ENCODE data around the gene MMP14.

DNA sequence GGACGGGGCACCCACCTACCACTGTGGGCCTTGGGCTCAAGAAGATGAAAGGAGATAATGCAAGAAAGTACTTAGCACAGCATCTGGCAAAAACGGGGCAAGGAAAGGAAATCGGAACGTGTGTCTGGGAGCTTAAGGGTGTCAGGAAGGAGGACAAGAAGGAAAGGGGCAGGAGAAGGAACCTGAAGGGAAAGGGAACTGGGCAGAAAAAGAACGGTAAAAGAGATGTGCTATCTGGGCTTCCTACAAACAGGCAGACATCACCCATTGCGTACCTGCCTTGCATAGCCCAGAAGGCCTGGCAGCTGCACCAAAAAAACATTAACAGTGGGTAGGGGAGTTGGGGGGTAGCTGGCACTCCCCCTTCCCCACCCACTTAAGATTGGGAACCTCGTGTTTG lies 45.7 kb downstream of the MMP14 start:
- TF ChIP-seq, protein P1, sequence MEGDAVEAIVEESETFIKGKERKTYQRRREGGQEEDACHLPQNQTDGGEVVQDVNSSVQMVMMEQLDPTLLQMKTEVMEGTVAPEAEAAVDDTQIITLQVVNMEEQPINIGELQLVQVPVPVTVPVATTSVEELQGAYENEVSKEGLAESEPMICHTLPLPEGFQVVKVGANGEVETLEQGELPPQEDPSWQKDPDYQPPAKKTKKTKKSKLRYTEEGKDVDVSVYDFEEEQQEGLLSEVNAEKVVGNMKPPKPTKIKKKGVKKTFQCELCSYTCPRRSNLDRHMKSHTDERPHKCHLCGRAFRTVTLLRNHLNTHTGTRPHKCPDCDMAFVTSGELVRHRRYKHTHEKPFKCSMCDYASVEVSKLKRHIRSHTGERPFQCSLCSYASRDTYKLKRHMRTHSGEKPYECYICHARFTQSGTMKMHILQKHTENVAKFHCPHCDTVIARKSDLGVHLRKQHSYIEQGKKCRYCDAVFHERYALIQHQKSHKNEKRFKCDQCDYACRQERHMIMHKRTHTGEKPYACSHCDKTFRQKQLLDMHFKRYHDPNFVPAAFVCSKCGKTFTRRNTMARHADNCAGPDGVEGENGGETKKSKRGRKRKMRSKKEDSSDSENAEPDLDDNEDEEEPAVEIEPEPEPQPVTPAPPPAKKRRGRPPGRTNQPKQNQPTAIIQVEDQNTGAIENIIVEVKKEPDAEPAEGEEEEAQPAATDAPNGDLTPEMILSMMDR (IDR thresholded peaks at IDR 0.05; ENCODE audit: insufficient read depth, low read length) = no peak
- TF ChIP-seq SPI1 (IDR thresholded peaks at IDR 0.05; ENCODE audit: borderline replicate concordance, low read depth) = no peak
- TF ChIP-seq, protein P2, sequence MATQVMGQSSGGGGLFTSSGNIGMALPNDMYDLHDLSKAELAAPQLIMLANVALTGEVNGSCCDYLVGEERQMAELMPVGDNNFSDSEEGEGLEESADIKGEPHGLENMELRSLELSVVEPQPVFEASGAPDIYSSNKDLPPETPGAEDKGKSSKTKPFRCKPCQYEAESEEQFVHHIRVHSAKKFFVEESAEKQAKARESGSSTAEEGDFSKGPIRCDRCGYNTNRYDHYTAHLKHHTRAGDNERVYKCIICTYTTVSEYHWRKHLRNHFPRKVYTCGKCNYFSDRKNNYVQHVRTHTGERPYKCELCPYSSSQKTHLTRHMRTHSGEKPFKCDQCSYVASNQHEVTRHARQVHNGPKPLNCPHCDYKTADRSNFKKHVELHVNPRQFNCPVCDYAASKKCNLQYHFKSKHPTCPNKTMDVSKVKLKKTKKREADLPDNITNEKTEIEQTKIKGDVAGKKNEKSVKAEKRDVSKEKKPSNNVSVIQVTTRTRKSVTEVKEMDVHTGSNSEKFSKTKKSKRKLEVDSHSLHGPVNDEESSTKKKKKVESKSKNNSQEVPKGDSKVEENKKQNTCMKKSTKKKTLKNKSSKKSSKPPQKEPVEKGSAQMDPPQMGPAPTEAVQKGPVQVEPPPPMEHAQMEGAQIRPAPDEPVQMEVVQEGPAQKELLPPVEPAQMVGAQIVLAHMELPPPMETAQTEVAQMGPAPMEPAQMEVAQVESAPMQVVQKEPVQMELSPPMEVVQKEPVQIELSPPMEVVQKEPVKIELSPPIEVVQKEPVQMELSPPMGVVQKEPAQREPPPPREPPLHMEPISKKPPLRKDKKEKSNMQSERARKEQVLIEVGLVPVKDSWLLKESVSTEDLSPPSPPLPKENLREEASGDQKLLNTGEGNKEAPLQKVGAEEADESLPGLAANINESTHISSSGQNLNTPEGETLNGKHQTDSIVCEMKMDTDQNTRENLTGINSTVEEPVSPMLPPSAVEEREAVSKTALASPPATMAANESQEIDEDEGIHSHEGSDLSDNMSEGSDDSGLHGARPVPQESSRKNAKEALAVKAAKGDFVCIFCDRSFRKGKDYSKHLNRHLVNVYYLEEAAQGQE (IDR thresholded peaks at IDR 0.05; ENCODE audit: insufficient replicate concordance, low read depth) = no peak
- no peak for TF ChIP-seq GABPA (IDR thresholded peaks at IDR 0.05; ENCODE audit: low read depth)
- no peak for TF ChIP-seq POLR2AphosphoS5 (IDR thresholded peaks at IDR 0.05; ENCODE audit: low read depth)

Measured in HL-60 (cell line).